GM10266 (cell line): ENCODE results near the gene CAPN10.

ENCODE experiments used
- DNase-seq: peaks from one replicate; pipeline ENCODE4 v3.0.0; 2012; ENCODE audit errors: extremely low spot score
- CTCF ChIP-seq: IDR thresholded peaks from 2 replicates; pipeline ENCODE4 v1.5.1; 2012; ENCODE audit warnings: mild to moderate bottlenecking, low read depth; ENCODE audit not compliant: control insufficient read depth, insufficient read depth; ENCODE audit errors: missing control alignments

The CAPN10 gene

GRCh38 chr2:240640939-240641338 lies 54.4 kb downstream of the CAPN10 start:
- no peak for TF ChIP-seq CTCF
- no peak for DNase-seq

GRCh38 chr2:240642061-240642805 lies 55.7 kb downstream of the CAPN10 start:
- DNase-seq = no peak

GRCh38 chr2:240642806-240643092 lies 56.2 kb downstream of the CAPN10 start:
- peak; percentile 15 for DNase-seq
- no peak for TF ChIP-seq CTCF

More at GRCh38 chr2:240642061-240642805, 55.7 kb downstream of the CAPN10 start:
- no peak for TF ChIP-seq CTCF

GRCh38 chr2:240643093-240643810 lies 56.7 kb downstream of the CAPN10 start:
- no peak for TF ChIP-seq CTCF
- DNase-seq = no peak

GRCh38 chr2:240643811-240644150 lies 57.2 kb downstream of the CAPN10 start:
- TF ChIP-seq CTCF = no peak
- no peak for DNase-seq

- peak; percentile 20 for DNase-seq
- TF ChIP-seq CTCF = no peak
Observed at GRCh38 chr2:240644171-240644651, 57.7 kb downstream of the CAPN10 start.

- TF ChIP-seq CTCF = no peak
Observed at GRCh38 chr2:240644859-240645301, 58.3 kb downstream of the CAPN10 start.

More at GRCh38 chr2:240644859-240645301, 58.3 kb downstream of the CAPN10 start:
- DNase-seq = peak; percentile 24
